HepG2 (cell line): ENCODE results near the gene SRD5A3. TPM values are rescaled to one million over a fixed set of nuclear protein-coding genes. Genes with fewer than 3 reads are reported as not detected.

Experiments
- ATAC-seq: fragments of 200-7000 bp; cut with Tn5 transposase; 3 replicates; pipeline ENCODE4 v1.9.1; 2020; ENCODE audit warnings: mild to moderate bottlenecking, moderate library complexity
- BruUV-seq: library from RNA; stranded (reverse); fragments of 400-500 nt; replicated peaks from 2 replicates; lab custom pipeline; 2021; lab: Mats Ljungman, UMichigan
- CTCF ChIA-PET: fragments of 300-600 bp; formaldehyde crosslinking; extraction: SDS; loops from one replicate; lab custom pipeline; 2021; ENCODE audit warnings: low total read pairs, inconsistent platforms, low intra/inter-chr PET ratio; lab: Yijun Ruan, JAX
- POLR2A ChIA-PET: fragments of 350-600 bp; sonication (Branson Sonifier 250); formaldehyde crosslinking; loops from one replicate; lab custom pipeline; 2020; ENCODE audit warnings: antibody characterized with exemption, inconsistent platforms; lab: Yijun Ruan, JAX
- DNase-seq: peaks from one replicate; pipeline ENCODE4 v3.0.0-alpha.2; 2015; ENCODE audit warnings: low spot score
- FAIRE-seq: peaks from 3 replicates; lab custom pipeline; 2011; peaks lifted over from hg19 to GRCh38; lab: Jason Lieb, UNC
- H2AFZ ChIP-seq: one replicate; pipeline ENCODE4 v1.6.1; 2011; ENCODE audit warnings: low read length, inconsistent platforms
- H3K27ac ChIP-seq: fragments of 300-600 bp; 3 replicates; pipeline ENCODE4 v1.8.0; 2011; ENCODE audit warnings: mixed run types, mild to moderate bottlenecking, mixed read lengths, low read length, inconsistent platforms; ENCODE audit not compliant: insufficient read depth; ENCODE audit errors: extremely low read length
- H3K27me3 ChIP-seq, 2 experiments: fragments of 200-600 bp in 1 of 2; 2 replicates in 1 of 2; 3 replicates in 1 of 2; pipeline versions ENCODE4 v1.6.0 to v1.8.0; 2011; ENCODE audit warnings: low read length in 2 of 2, mild to moderate bottlenecking in 2 of 2, moderate library complexity in 2 of 2, inconsistent platforms in 1 of 2; ENCODE audit not compliant: insufficient read depth in 2 of 2, control insufficient read depth in 1 of 2
- H3K36me3 ChIP-seq, 2 experiments: fragments of 200-600 bp in 1 of 2; replicated peaks in 1 of 2; 2 replicates in 1 of 2; 3 replicates in 1 of 2; pipeline versions ENCODE4 v1.5.1 to v1.8.0; 2011; ENCODE audit warnings: low read length in 2 of 2, inconsistent platforms in 1 of 2; ENCODE audit not compliant: insufficient read depth in 2 of 2, control insufficient read depth in 1 of 2
- H3K4me1 ChIP-seq: 2 replicates; pipeline ENCODE4 v1.5.1; 2012; ENCODE audit warnings: low read length, inconsistent platforms; ENCODE audit not compliant: insufficient read depth
- H3K4me2 ChIP-seq: 2 replicates; pipeline ENCODE4 v1.6.0; 2011; ENCODE audit warnings: low read depth, low read length, inconsistent platforms
- H3K4me3 ChIP-seq, 3 experiments: fragments of 200-600 bp in 1 of 3; sonication (generic), shearing (Covaris generic) in 1 of 3; replicated peaks in 1 of 3; 2 replicates each; pipeline ENCODE4 v1.5.1; 2011 to 2016; ENCODE audit warnings: low read length in 3 of 3, inconsistent platforms in 2 of 3, low read depth in 2 of 3, mild to moderate bottlenecking in 2 of 3, control low read depth in 1 of 3, mixed read lengths in 1 of 3; ENCODE audit not compliant: insufficient read depth in 1 of 3
- H3K79me2 ChIP-seq: one replicate; pipeline ENCODE4 v1.6.1; 2011; ENCODE audit warnings: low read length, inconsistent platforms; ENCODE audit not compliant: insufficient read depth
- H3K9ac ChIP-seq: 2 replicates; pipeline ENCODE4 v1.6.0; 2011; ENCODE audit warnings: mild to moderate bottlenecking, low read depth, low read length, inconsistent platforms; ENCODE audit not compliant: insufficient read depth
- H3K9me3 ChIP-seq: 2 replicates; pipeline ENCODE4 v1.5.1; 2012; ENCODE audit warnings: mild to moderate bottlenecking, low read length
- H4K20me1 ChIP-seq: 2 replicates; pipeline ENCODE4 v1.6.0; 2011; ENCODE audit warnings: inconsistent platforms, mild to moderate bottlenecking, low read length, moderate library complexity; ENCODE audit not compliant: insufficient read depth
- ELF3 ChIP-seq: IDR thresholded peaks from 2 replicates; pipeline ENCODE4 v1.6.1; 2016; ENCODE audit warnings: missing genetic modification reagents, missing compliant biosample characterization
- FOSL2 ChIP-seq: sonication (generic); formaldehyde crosslinking; IDR thresholded peaks from 2 replicates; pipeline ENCODE4 v1.4.0; 2020; ENCODE audit warnings: missing genetic modification reagents
- HDAC1 ChIP-seq: sonication (generic); formaldehyde crosslinking; IDR thresholded peaks from 2 replicates; pipeline ENCODE4 v1.5.1; 2020; ENCODE audit warnings: mild to moderate bottlenecking, missing genetic modification reagents
- NFAT5 ChIP-seq: sonication (generic); formaldehyde crosslinking; IDR thresholded peaks from 2 replicates; pipeline ENCODE4 v1.4.0; 2020; ENCODE audit warnings: missing genetic modification reagents
- POLR2G ChIP-seq: fragments of 200-400 bp; formaldehyde crosslinking; IDR thresholded peaks from 2 replicates; pipeline ENCODE4 v1.6.1; 2018; ENCODE audit warnings: mild to moderate bottlenecking, low read depth, low read length, moderate library complexity
- RFX1 ChIP-seq: fragments of 450-650 bp; IDR thresholded peaks from 2 replicates; pipeline ENCODE4 v1.6.1; 2017
- SNRNP70 ChIP-seq: fragments of 200-400 bp; formaldehyde crosslinking; IDR thresholded peaks from 2 replicates; pipeline ENCODE4 v1.6.1; 2017; ENCODE audit warnings: mild to moderate bottlenecking, low read depth, low read length, moderate library complexity
- SP4 ChIP-seq: sonication (generic); formaldehyde crosslinking; IDR thresholded peaks from 2 replicates; pipeline ENCODE4 v1.8.1; 2023; ENCODE audit warnings: mild to moderate bottlenecking, missing genetic modification reagents
- THAP7 ChIP-seq: sonication (generic); formaldehyde crosslinking; IDR thresholded peaks from 2 replicates; pipeline ENCODE4 v1.8.1; 2023; ENCODE audit warnings: mild to moderate bottlenecking, missing genetic modification reagents
- ZFP1 ChIP-seq: IDR thresholded peaks from 2 replicates; pipeline ENCODE4 v1.6.1; 2016
- ZNF703 ChIP-seq: sonication (generic); formaldehyde crosslinking; IDR thresholded peaks from 2 replicates; pipeline ENCODE4 v1.5.1; 2020; ENCODE audit warnings: missing genetic modification reagents, mild to moderate bottlenecking, moderate library complexity, borderline replicate concordance
- WGBS: methylation state at CpG from one replicate; pipeline ENCODE4 v1.1.6; 2017; ENCODE audit warnings: low lambda C conversion rate; 5-methylcytosine and 5-hydroxymethylcytosine counted together
- in situ Hi-C: cut with HindIII; loops from 2 replicates; pipeline ENCODE4 v1.10.0; 2017; ENCODE audit warnings: low pct_unique_long_range_greater_than_20kb; ENCODE audit not compliant: extremely low pct_ligation_motif_present
- intact Hi-C: fragments of 100-400 bp; cut with micrococcal nuclease; formaldehyde crosslinking; loops from one replicate; pipeline ENCODE4 v1.10.0; 2022; ENCODE audit not compliant: unreplicated experiment
- polyA plus RNA-seq, 8 experiments: library from polyadenylated mRNA; depleted of rRNA in 3 of 8; stranded (reverse) in 7 of 8; unstranded in 1 of 8; fragments of >200 nt; fragmentation: Illumina TruSeq in 4 of 8; extraction: Trizol in 4 of 8; gene quantifications; 2 replicates each; pipeline versions ENCODE4 v1.2.1 to v1.2.3, GENCODE V29; 2011 to 2016; ENCODE audit warnings: low read depth in 4 of 8, missing spikeins in 1 of 8, mixed read lengths in 1 of 8; ENCODE audit not compliant: insufficient read depth in 1 of 8
- total RNA-seq, 5 experiments: library from RNA; depleted of rRNA; stranded (reverse); fragments of >200 nt; fragmentation: Illumina TruSeq; extraction: Trizol; gene quantifications; 2 replicates each; pipeline ENCODE4 v1.2.3, GENCODE V29; 2016; ENCODE audit warnings: low read depth in 1 of 5
- TF ChIP-seq, protein P1 (sequence below): sonication (generic); formaldehyde crosslinking; IDR thresholded peaks from 2 replicates; pipeline ENCODE4 v1.4.0; 2020; ENCODE audit warnings: missing genetic modification reagents, borderline replicate concordance
- TF ChIP-seq, protein P2 (sequence below): sonication (generic); formaldehyde crosslinking; IDR thresholded peaks from 2 replicates; pipeline ENCODE4 v1.4.0; 2020; ENCODE audit warnings: low read depth, mild to moderate bottlenecking, missing genetic modification reagents

SRD5A3 gene
- total and polyA plus RNA-seq, 2 of the 13 experiments (the other 11 are each of a cell fraction or from before 2014, with no cell fraction given), result 12.4 to 18.4 TPM

DNA sequence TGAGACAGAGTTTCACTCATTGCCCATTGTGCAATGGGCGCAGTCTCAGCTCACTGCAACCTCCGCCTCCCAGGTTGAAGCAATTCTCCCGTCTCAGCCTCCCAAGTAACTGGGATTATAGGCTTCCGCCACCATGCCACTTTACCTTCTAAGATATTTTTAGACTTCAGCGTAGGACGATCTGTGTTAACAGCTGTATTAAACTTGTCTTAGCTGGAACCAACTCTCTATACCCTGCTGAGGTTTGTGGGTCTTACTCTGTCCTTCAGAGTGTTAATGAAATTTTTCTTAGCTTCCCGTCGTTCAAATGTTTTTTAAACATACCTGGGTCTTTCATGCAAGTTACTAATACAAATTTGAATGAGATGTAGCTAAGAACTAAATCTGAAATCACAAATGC lies 64.4 kb downstream of the SRD5A3 start:
- in situ Hi-C loops, result no loop called here
- no peak overlapping the region for H2AFZ ChIP-seq
- no peak overlapping the region for H3K9ac ChIP-seq
- no peaks in the 10 kb centered on the region for H3K9me3 ChIP-seq
- H3K79me2 ChIP-seq, result peaks cover 54% of the 10 kb centered on the region
- no peaks in the 10 kb centered on the region for H3K27me3 ChIP-seq
- no peak overlapping the region for H3K4me3 ChIP-seq
- H3K4me1 ChIP-seq, result peaks cover 10% of the 10 kb centered on the region
- H3K36me3 ChIP-seq, result peaks cover 3 to 26% of the 10 kb centered on the region in 2 experiments; a peak in 4 of 5 replicates
- H4K20me1 ChIP-seq, result peaks cover 9% of the 10 kb centered on the region
- POLR2A ChIA-PET, result no interaction called here
- FAIRE-seq (no peak), ATAC-seq (no peak), DNase-seq (no peak)
- no TSS peak for BruUV-seq
- CTCF ChIA-PET, result no interaction called here
- 97% methylated on average over 8 of the region's 8 CpGs for WGBS
- intact Hi-C loops, result no loop called here
- H3K27ac ChIP-seq, result no peak overlapping the region
- H3K4me2 ChIP-seq, result no peak overlapping the region
- TF ChIP-seq SNRNP70, result no peak
- no peak for TF ChIP-seq THAP7 (CRISPR knock-in tag)
- TF ChIP-seq, protein P1, sequence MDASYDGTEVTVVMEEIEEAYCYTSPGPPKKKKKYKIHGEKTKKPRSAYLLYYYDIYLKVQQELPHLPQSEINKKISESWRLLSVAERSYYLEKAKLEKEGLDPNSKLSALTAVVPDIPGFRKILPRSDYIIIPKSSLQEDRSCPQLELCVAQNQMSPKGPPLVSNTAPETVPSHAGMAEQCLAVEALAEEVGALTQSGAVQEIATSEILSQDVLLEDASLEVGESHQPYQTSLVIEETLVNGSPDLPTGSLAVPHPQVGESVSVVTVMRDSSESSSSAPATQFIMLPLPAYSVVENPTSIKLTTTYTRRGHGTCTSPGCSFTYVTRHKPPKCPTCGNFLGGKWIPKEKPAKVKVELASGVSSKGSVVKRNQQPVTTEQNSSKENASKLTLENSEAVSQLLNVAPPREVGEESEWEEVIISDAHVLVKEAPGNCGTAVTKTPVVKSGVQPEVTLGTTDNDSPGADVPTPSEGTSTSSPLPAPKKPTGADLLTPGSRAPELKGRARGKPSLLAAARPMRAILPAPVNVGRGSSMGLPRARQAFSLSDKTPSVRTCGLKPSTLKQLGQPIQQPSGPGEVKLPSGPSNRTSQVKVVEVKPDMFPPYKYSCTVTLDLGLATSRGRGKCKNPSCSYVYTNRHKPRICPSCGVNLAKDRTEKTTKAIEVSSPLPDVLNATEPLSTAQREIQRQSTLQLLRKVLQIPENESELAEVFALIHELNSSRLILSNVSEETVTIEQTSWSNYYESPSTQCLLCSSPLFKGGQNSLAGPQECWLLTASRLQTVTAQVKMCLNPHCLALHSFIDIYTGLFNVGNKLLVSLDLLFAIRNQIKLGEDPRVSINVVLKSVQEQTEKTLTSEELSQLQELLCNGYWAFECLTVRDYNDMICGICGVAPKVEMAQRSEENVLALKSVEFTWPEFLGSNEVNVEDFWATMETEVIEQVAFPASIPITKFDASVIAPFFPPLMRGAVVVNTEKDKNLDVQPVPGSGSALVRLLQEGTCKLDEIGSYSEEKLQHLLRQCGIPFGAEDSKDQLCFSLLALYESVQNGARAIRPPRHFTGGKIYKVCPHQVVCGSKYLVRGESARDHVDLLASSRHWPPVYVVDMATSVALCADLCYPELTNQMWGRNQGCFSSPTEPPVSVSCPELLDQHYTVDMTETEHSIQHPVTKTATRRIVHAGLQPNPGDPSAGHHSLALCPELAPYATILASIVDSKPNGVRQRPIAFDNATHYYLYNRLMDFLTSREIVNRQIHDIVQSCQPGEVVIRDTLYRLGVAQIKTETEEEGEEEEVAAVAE (CRISPR knock-in tag), result no peak
- no peak for TF ChIP-seq HDAC1 (CRISPR knock-in tag)
- TF ChIP-seq, protein P2, sequence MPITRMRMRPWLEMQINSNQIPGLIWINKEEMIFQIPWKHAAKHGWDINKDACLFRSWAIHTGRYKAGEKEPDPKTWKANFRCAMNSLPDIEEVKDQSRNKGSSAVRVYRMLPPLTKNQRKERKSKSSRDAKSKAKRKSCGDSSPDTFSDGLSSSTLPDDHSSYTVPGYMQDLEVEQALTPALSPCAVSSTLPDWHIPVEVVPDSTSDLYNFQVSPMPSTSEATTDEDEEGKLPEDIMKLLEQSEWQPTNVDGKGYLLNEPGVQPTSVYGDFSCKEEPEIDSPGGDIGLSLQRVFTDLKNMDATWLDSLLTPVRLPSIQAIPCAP (CRISPR knock-in tag), result no peak
- no peak for TF ChIP-seq NFAT5 (CRISPR knock-in tag)
- no peak for TF ChIP-seq SP4 (CRISPR knock-in tag)
- TF ChIP-seq RFX1, result no peak
- no peak for TF ChIP-seq FOSL2
- TF ChIP-seq ZNF703 (CRISPR knock-in tag), result no peak
- no peak for TF ChIP-seq ELF3
- TF ChIP-seq POLR2G, result no peak
- TF ChIP-seq ZFP1 (CRISPR knock-in tag), result no peak
